ENCODE measurements around the gene P4HA1. TPM values are rescaled to one million over a fixed set of nuclear protein-coding genes. Genes with fewer than 3 reads are reported as not detected.

The P4HA1 gene
- total RNA-seq = 201 and 428 TPM in 2 replicates

GRCh38 chr10:73096449-73097304 lies at the start of gene P4HA1:
Gene P4HA1 (minus strand): TSS chr10:73096866. CDS start chr10:73074883, 21,983 bp downstream.

GRCh38 chr10:73110345-73110849 lies 13.7 kb upstream of the P4HA1 start, which contains the start of gene NUDT13:
Gene NUDT13 (plus strand): TSS chr10:73110455. CDS start chr10:73114366, 3,911 bp downstream.

Other genes with a start within 250 kb of the P4HA1 start
- under 0.01 TPM in 1 of 2 replicates, not detected in the other for gene OIT3, start 203.1 kb downstream of the P4HA1 start, total RNA-seq
- gene PLA2G12B, start 142.1 kb downstream of the P4HA1 start, total RNA-seq = not detected in 2 replicates
- 1.6 and 1.8 TPM in 2 replicates for gene NUDT13, start 13.6 kb upstream of the P4HA1 start, total RNA-seq
- 30.0 and 32.1 TPM in 2 replicates for gene ECD, start 71.1 kb upstream of the P4HA1 start, total RNA-seq
- 24.9 and 41.1 TPM in 2 replicates for gene FAM149B1, start 71.3 kb upstream of the P4HA1 start, total RNA-seq
- 30.6 and 80.8 TPM in 2 replicates for gene DNAJC9, start 150.4 kb upstream of the P4HA1 start, total RNA-seq
- gene MRPS16, start 155.8 kb upstream of the P4HA1 start, total RNA-seq = 77.2 and 92.7 TPM in 2 replicates